ENCODE data around the gene KANK2. TPM values are rescaled to one million over a fixed set of nuclear protein-coding genes. Genes with fewer than 3 reads are reported as not detected.

The KANK2 gene
- polyA plus RNA-seq, 1 donor from 2014 or later: 0.25 TPM

DNA sequence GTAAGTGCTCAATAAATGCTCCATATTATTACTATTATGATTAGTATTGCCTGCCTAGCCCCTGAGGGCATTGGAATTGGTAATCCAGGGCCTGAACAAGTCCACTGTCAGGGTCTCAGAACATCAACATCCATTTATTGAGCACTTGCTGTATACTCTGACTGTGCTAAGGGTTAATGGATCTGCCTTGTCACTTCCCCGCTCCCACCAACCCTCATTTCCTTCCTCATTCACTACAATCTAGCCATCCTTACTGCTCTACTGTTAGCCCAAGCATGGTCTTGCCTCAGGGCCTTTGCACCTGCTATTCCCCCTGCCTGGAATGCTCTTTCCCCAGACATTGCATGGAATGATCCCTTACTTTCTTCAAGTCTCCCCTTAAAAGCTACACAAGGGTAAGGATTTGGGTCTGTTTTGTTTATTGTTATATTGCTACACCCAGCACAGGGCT, 29.4 kb upstream of the KANK2 start:
- Histone ChIP-seq H3K9me2 (ENCODE audit: insufficient read depth, low read length) (no peaks in the 10 kb centered on the region), H3K79me2 (replicated peaks; ENCODE audit: insufficient read depth, low read length) (no peaks in the 10 kb centered on the region), H3F3A (ENCODE audit: insufficient read depth, low read length, poor library complexity, severe bottlenecking) (no peaks in the 10 kb centered on the region), H3K27ac (ENCODE audit: low read length) (no peak overlapping the region), H3K9ac (ENCODE audit: low read length) (no peak overlapping the region), H3K27me3 (ENCODE audit: insufficient read depth, low read depth, low read length) (no peaks in the 10 kb centered on the region), H3K9me3 (ENCODE audit: low read length) (peaks cover 2% of the 10 kb centered on the region), H3K4me2 (ENCODE audit: low read length) (no peak overlapping the region), H3K4me3 (ENCODE audit: low read length) (no peak overlapping the region), H4K20me1 (ENCODE audit: insufficient read depth) (no peaks in the 10 kb centered on the region), H3K36me3 (ENCODE audit: insufficient read depth, low read length) (no peaks in the 10 kb centered on the region), H2AFZ (ENCODE audit: low read depth, low read length) (no peak overlapping the region)
- TF ChIP-seq TAF1 (IDR thresholded peaks at IDR 0.05; ENCODE audit: low read depth) (no peak), EZH2 (IDR thresholded peaks at IDR 0.05; ENCODE audit: borderline replicate concordance, insufficient read depth, low read length, poor library complexity, severe bottlenecking) (no peak), POLR2AphosphoS5 (IDR thresholded peaks at IDR 0.05) (no peak), SMC3 (conservative IDR thresholded peaks at IDR 0.05; ENCODE audit: poor library complexity) (no peak)
- TF ChIP-seq, protein P1, sequence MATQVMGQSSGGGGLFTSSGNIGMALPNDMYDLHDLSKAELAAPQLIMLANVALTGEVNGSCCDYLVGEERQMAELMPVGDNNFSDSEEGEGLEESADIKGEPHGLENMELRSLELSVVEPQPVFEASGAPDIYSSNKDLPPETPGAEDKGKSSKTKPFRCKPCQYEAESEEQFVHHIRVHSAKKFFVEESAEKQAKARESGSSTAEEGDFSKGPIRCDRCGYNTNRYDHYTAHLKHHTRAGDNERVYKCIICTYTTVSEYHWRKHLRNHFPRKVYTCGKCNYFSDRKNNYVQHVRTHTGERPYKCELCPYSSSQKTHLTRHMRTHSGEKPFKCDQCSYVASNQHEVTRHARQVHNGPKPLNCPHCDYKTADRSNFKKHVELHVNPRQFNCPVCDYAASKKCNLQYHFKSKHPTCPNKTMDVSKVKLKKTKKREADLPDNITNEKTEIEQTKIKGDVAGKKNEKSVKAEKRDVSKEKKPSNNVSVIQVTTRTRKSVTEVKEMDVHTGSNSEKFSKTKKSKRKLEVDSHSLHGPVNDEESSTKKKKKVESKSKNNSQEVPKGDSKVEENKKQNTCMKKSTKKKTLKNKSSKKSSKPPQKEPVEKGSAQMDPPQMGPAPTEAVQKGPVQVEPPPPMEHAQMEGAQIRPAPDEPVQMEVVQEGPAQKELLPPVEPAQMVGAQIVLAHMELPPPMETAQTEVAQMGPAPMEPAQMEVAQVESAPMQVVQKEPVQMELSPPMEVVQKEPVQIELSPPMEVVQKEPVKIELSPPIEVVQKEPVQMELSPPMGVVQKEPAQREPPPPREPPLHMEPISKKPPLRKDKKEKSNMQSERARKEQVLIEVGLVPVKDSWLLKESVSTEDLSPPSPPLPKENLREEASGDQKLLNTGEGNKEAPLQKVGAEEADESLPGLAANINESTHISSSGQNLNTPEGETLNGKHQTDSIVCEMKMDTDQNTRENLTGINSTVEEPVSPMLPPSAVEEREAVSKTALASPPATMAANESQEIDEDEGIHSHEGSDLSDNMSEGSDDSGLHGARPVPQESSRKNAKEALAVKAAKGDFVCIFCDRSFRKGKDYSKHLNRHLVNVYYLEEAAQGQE (IDR thresholded peaks at IDR 0.05; ENCODE audit: borderline replicate concordance): no peak
- TF ChIP-seq, protein P2, sequence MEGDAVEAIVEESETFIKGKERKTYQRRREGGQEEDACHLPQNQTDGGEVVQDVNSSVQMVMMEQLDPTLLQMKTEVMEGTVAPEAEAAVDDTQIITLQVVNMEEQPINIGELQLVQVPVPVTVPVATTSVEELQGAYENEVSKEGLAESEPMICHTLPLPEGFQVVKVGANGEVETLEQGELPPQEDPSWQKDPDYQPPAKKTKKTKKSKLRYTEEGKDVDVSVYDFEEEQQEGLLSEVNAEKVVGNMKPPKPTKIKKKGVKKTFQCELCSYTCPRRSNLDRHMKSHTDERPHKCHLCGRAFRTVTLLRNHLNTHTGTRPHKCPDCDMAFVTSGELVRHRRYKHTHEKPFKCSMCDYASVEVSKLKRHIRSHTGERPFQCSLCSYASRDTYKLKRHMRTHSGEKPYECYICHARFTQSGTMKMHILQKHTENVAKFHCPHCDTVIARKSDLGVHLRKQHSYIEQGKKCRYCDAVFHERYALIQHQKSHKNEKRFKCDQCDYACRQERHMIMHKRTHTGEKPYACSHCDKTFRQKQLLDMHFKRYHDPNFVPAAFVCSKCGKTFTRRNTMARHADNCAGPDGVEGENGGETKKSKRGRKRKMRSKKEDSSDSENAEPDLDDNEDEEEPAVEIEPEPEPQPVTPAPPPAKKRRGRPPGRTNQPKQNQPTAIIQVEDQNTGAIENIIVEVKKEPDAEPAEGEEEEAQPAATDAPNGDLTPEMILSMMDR (IDR thresholded peaks at IDR 0.05; ENCODE audit: poor library complexity, severe bottlenecking): no peak

DNA sequence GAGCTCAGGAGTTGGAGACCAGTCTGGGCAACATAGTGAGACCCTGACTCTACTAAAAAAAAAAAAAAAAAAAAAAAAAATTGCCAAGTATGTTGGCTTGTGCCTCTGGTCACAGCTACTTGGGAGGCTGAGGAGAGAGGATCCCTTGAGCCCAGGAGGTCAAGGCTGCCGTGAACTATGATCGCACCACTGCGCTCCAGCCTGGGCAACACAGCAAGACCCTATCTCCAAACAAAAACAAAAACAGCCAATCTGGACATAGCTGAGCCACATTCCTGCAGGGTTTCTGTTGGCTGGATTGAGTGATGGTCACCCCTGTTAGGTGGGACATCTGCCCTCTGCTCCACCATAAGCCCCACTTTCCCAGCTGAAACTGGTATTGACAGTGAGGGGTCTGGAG, 28.5 kb upstream of the KANK2 start:
- no peaks in the 10 kb centered on the region for H3K36me3 ChIP-seq (ENCODE audit: insufficient read depth, low read length)
- H3K4me3 ChIP-seq (ENCODE audit: low read length): no peak overlapping the region
- no peak overlapping the region for H2AFZ ChIP-seq (ENCODE audit: low read depth, low read length)
- H3K4me2 ChIP-seq (ENCODE audit: low read length): no peak overlapping the region
- H3K9me3 ChIP-seq (ENCODE audit: low read length): peaks cover 4% of the 10 kb centered on the region
- no peaks in the 10 kb centered on the region for H3F3A ChIP-seq (ENCODE audit: insufficient read depth, low read length, poor library complexity, severe bottlenecking)
- no peak for TF ChIP-seq TAF1 (IDR thresholded peaks at IDR 0.05; ENCODE audit: low read depth)
- no peak for TF ChIP-seq POLR2AphosphoS5 (IDR thresholded peaks at IDR 0.05)
- TF ChIP-seq EP300 (conservative IDR thresholded peaks at IDR 0.05; ENCODE audit: poor library complexity, severe bottlenecking): no peak
- no peak for TF ChIP-seq RAD21 (conservative IDR thresholded peaks at IDR 0.05)
- no peak for TF ChIP-seq SMC3 (conservative IDR thresholded peaks at IDR 0.05; ENCODE audit: poor library complexity)
- no peak for TF ChIP-seq MXI1 (conservative IDR thresholded peaks at IDR 0.05; ENCODE audit: poor library complexity, severe bottlenecking)
- TF ChIP-seq, protein P1 (IDR thresholded peaks at IDR 0.05; ENCODE audit: borderline replicate concordance): no peak
- no peak for TF ChIP-seq EZH2 (IDR thresholded peaks at IDR 0.05; ENCODE audit: borderline replicate concordance, insufficient read depth, low read length, poor library complexity, severe bottlenecking)
- TF ChIP-seq, protein P2 (IDR thresholded peaks at IDR 0.05; ENCODE audit: poor library complexity, severe bottlenecking): no peak
- no peaks in the 10 kb centered on the region for H3K9me2 ChIP-seq (ENCODE audit: insufficient read depth, low read length)
- no peak overlapping the region for H3K9ac ChIP-seq (ENCODE audit: low read length)
- no peak overlapping the region for H3K27ac ChIP-seq (ENCODE audit: low read length)
- H3K79me2 ChIP-seq (replicated peaks; ENCODE audit: insufficient read depth, low read length): no peaks in the 10 kb centered on the region
- no peaks in the 10 kb centered on the region for H4K20me1 ChIP-seq (ENCODE audit: insufficient read depth)
- no peaks in the 10 kb centered on the region for H3K27me3 ChIP-seq (ENCODE audit: insufficient read depth, low read depth, low read length)
